ENCODE results near the gene GLIS1.

GRCh38 chr1:53547231-53547790, 191.7 kb downstream of the GLIS1 start:
- TF ChIP-seq, protein P1, sequence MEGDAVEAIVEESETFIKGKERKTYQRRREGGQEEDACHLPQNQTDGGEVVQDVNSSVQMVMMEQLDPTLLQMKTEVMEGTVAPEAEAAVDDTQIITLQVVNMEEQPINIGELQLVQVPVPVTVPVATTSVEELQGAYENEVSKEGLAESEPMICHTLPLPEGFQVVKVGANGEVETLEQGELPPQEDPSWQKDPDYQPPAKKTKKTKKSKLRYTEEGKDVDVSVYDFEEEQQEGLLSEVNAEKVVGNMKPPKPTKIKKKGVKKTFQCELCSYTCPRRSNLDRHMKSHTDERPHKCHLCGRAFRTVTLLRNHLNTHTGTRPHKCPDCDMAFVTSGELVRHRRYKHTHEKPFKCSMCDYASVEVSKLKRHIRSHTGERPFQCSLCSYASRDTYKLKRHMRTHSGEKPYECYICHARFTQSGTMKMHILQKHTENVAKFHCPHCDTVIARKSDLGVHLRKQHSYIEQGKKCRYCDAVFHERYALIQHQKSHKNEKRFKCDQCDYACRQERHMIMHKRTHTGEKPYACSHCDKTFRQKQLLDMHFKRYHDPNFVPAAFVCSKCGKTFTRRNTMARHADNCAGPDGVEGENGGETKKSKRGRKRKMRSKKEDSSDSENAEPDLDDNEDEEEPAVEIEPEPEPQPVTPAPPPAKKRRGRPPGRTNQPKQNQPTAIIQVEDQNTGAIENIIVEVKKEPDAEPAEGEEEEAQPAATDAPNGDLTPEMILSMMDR (IDR thresholded peaks at IDR 0.05; ENCODE audit: low read length), result no peak
- TF ChIP-seq EZH2 (optimal IDR thresholded peaks at IDR 0.05; ENCODE audit: low read depth, low read length) (no peak), EZH2phosphoT487 (IDR thresholded peaks at IDR 0.05; ENCODE audit: low read length) (no peak)
